ENCODE data around the gene SLC13A4.
"Not testable (repeated sequence)": the region's sequence is repeated elsewhere in the genome, so short reads cannot be mapped to it uniquely, and the experiment has no call there.

Gene SLC13A4

GRCh38 chr7:135670179-135670578 lies 57.8 kb downstream of the SLC13A4 start:
- TF ChIP-seq JUND (IDR thresholded peaks at IDR 0.05; ENCODE audit: low read depth) = no peak
- in situ Hi-C loops (cut with HindIII; ENCODE audit: low pct_unique_long_range_greater_than_20kb, low sequenced_read_pairs) = no loop called here
- no peak for DNase-seq (ENCODE audit: low read depth in 1 of 2, low spot score in 1 of 2)

GRCh38 chr7:135669774-135670173 lies 58.2 kb downstream of the SLC13A4 start:
- no peak for TF ChIP-seq JUND (IDR thresholded peaks at IDR 0.05; ENCODE audit: low read depth)
- in situ Hi-C loops (cut with HindIII; ENCODE audit: low pct_unique_long_range_greater_than_20kb, low sequenced_read_pairs) = no loop called here
- no peak for DNase-seq (ENCODE audit: low read depth in 1 of 2, low spot score in 1 of 2)

GRCh38 chr7:135668852-135669395 lies 59.1 kb downstream of the SLC13A4 start:
- DNase-seq (ENCODE audit: low read depth in 1 of 2, low spot score in 1 of 2); in situ Hi-C loops (cut with HindIII; ENCODE audit: low pct_unique_long_range_greater_than_20kb, low sequenced_read_pairs): not testable (repeated sequence)

DNA sequence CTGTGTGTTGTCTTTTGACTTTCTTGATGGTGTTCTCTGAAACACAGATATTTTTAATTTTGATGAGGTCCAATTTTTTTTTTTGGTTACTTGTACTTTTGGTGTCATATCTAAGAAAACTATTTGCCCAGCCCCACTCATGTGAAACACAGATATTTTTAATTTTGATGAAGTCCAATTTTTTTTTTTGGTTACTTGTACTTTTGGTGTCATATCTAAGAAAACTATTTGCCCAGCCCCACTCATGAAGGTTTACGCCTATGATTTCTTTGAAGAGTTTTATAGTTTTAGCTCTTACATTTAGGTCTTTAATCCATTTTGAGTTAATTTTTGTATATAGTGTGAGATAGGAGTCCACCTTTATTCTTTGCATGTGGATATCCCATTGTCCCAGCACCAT lies 60.4 kb downstream of the SLC13A4 start:
- in situ Hi-C loops (cut with HindIII; ENCODE audit: low pct_unique_long_range_greater_than_20kb, low sequenced_read_pairs); DNase-seq (ENCODE audit: low read depth in 1 of 2, low spot score in 1 of 2): not testable (repeated sequence)

- DNase-seq (ENCODE audit: low read depth in 1 of 2, low spot score in 1 of 2) = no peak
- in situ Hi-C loops (cut with HindIII; ENCODE audit: low pct_unique_long_range_greater_than_20kb, low sequenced_read_pairs) = no loop called here
- no peak for TF ChIP-seq JUND (IDR thresholded peaks at IDR 0.05; ENCODE audit: low read depth)
Observed at GRCh38 chr7:135666846-135667245, 61.1 kb downstream of the SLC13A4 start.

- no peak for TF ChIP-seq JUND (IDR thresholded peaks at IDR 0.05; ENCODE audit: low read depth)
- in situ Hi-C loops (cut with HindIII; ENCODE audit: low pct_unique_long_range_greater_than_20kb, low sequenced_read_pairs) = no loop called here
- DNase-seq (ENCODE audit: low read depth in 1 of 2, low spot score in 1 of 2) = no peak
Observed at GRCh38 chr7:135666156-135666555, 61.8 kb downstream of the SLC13A4 start.

DNA sequence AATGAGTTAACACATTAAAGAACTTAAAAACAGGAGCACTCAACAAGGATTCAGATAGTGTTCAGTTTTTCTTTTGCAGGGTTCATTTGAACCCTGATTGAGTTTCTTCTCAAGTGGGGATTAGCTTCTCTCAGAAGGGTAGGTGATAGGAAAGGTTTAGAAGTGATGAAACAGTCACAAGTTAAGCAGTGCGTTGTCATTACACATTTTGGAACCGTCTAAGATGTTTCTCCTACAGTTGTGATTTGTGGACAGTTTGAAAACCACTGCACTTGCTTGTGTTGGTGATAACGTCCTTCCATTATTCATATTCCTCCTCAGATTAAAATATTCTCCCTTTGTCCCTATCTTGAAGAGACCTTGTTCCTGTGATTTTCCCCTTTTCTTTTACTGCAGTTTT lies 62.9 kb downstream of the SLC13A4 start:
- no peak for TF ChIP-seq JUND (IDR thresholded peaks at IDR 0.05; ENCODE audit: low read depth)
- in situ Hi-C loops (cut with HindIII; ENCODE audit: low pct_unique_long_range_greater_than_20kb, low sequenced_read_pairs) = no loop called here
- no peak for DNase-seq (ENCODE audit: low read depth in 1 of 2, low spot score in 1 of 2)

- TF ChIP-seq JUND (IDR thresholded peaks at IDR 0.05; ENCODE audit: low read depth) = no peak
Observed at GRCh38 chr7:135664046-135664589, 63.9 kb downstream of the SLC13A4 start.

GRCh38 chr7:135662373-135663114 lies 65.4 kb downstream of the SLC13A4 start, which contains the start of gene STMP1:
STMP1 (plus strand) TSS chr7:135662514.
- peak; percentile 74 to 93 for DNase-seq (ENCODE audit: low read depth in 1 of 2, low spot score in 1 of 2)
- no peak for TF ChIP-seq JUND (IDR thresholded peaks at IDR 0.05; ENCODE audit: low read depth)
- in situ Hi-C loops (cut with HindIII; ENCODE audit: low pct_unique_long_range_greater_than_20kb, low sequenced_read_pairs) = no loop called here

More at GRCh38 chr7:135664046-135664589, 63.9 kb downstream of the SLC13A4 start:
- in situ Hi-C loops (cut with HindIII; ENCODE audit: low pct_unique_long_range_greater_than_20kb, low sequenced_read_pairs) = no loop called here
- DNase-seq (ENCODE audit: low read depth in 1 of 2, low spot score in 1 of 2) = no peak

DNA sequence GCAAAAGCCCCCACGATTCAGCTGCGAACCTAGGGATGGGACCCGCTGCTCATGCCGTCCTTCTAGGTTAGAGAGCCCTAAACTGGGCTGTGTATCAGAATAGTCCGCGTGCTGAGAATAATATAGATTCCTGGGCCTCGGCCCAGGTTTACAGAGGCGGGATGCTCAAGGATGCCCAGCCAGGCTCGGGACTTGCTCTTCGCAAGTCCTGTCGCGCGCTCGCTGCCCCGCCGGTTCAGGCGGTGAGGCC lies 65.9 kb downstream of the SLC13A4 start:
- in situ Hi-C loops (cut with HindIII; ENCODE audit: low pct_unique_long_range_greater_than_20kb, low sequenced_read_pairs) = no loop called here
- DNase-seq (ENCODE audit: low read depth in 1 of 2, low spot score in 1 of 2) = no peak
- no peak for TF ChIP-seq JUND (IDR thresholded peaks at IDR 0.05; ENCODE audit: low read depth)

GRCh38 chr7:135661311-135662122 lies 66.5 kb downstream of the SLC13A4 start:
- TF ChIP-seq JUND (IDR thresholded peaks at IDR 0.05; ENCODE audit: low read depth) = no peak
- in situ Hi-C loops (cut with HindIII; ENCODE audit: low pct_unique_long_range_greater_than_20kb, low sequenced_read_pairs) = no loop called here
- no peak for DNase-seq (ENCODE audit: low read depth in 1 of 2, low spot score in 1 of 2)

GRCh38 chr7:135659159-135659846 lies 68.7 kb downstream of the SLC13A4 start:
- no peak for DNase-seq (ENCODE audit: low read depth in 1 of 2, low spot score in 1 of 2)
- no peak for TF ChIP-seq JUND (IDR thresholded peaks at IDR 0.05; ENCODE audit: low read depth)
- in situ Hi-C loops (cut with HindIII; ENCODE audit: low pct_unique_long_range_greater_than_20kb, low sequenced_read_pairs) = no loop called here

All from T47D (cell line).